GM08714 (cell line): Measurements from ENCODE around the gene NUP153.
"Not testable (repeated sequence)": the region's sequence is repeated elsewhere in the genome, so short reads cannot be mapped to it uniquely, and the experiment has no call there.

Experiments used
- H3K4me3 ChIP-seq: fragments of 200-500 bp; sonication (Bioruptor generic); 2 replicates; pipeline ENCODE4 v1.5.1; 2014; ENCODE audit warnings: mild to moderate bottlenecking, low read length, inconsistent platforms
- ZNF274 ChIP-seq: IDR thresholded peaks from 2 replicates; pipeline ENCODE4 v1.6.1; 2012; ENCODE audit warnings: mild to moderate bottlenecking, low read depth, low read length

Gene NUP153

GRCh38 chr6:17621003-17621402, 85.7 kb downstream of the NUP153 start:
- no peak for TF ChIP-seq ZNF274
- no peak overlapping the region for H3K4me3 ChIP-seq

- TF ChIP-seq ZNF274: no peak
- no peak overlapping the region for H3K4me3 ChIP-seq
These were observed 90.9 kb downstream of the NUP153 start for GRCh38 chr6:17615794-17616193.

DNA sequence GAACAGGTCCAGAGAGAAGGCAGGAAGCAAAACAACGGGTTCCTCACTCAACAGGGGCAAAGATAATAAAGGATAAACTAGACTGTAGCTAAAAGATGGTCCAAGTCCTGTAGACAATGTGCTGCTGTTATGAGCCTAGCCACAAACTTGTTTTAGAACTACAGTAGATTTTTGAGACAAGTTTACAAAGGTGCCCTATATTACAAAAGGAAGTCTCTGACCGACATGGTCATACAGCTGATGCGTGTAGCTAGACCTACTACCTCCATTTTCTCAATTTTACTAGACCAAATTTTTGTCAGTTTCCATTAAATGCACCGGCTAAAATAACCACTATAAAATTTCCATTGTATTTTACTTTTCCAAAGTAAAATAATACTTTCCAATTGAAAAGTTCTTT, 94.7 kb downstream of the NUP153 start:
- no peak for TF ChIP-seq ZNF274

GRCh38 chr6:17610835-17611234, 95.9 kb downstream of the NUP153 start:
- no peak overlapping the region for H3K4me3 ChIP-seq
- no peak for TF ChIP-seq ZNF274

More for the DNA sequence above, 94.7 kb downstream of the NUP153 start:
- no peak overlapping the region for H3K4me3 ChIP-seq

DNA sequence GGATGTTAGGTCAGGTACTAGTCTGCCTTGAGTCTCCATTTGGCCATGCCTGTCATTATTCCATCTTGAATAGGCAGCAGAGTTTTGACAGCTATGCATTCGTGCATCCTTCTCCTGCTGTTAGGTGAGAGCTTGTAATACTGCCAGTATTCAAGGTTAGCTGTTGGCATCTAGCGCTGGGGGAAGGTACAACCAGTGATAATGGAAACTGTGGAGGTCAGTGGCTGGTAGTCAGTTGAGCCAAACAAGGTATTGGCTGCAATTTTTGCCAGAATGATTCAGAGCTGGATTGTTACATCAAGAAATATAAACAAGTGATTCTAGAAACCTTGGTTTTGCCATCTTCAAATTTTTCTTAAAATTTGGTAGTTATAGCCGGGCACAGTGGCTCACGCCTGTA, 100.1 kb downstream of the NUP153 start:
- no peak for TF ChIP-seq ZNF274
- no peak overlapping the region for H3K4me3 ChIP-seq

DNA sequence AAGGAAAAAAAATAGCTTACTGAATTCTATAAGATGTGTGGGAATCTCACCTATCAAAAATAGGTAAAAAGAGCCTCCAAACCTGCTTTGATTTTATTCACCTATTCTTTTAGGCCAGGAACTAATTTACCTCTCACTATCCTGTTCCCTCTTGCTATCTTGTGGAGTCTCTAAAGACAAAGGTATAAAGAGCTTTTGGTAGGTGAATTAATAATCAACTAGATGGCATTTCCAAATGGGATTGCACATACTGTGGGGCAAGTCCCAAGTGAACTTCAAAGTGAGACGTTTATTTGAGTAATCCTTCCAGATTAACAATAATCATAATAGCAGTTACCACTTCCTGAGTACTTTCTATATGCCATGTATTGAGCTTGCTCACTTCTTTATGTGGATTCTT, 103.8 kb downstream of the NUP153 start:
- TF ChIP-seq ZNF274: no peak
- H3K4me3 ChIP-seq: no peak overlapping the region

- H3K4me3 ChIP-seq: peak overlapping the region; percentile 71
- TF ChIP-seq ZNF274: no peak
These were observed 105.4 kb downstream of the NUP153 start for GRCh38 chr6:17601386-17601703.

GRCh38 chr6:17600527-17601385, 106.0 kb downstream of the NUP153 start:
- peak overlapping the region; percentile 71 for H3K4me3 ChIP-seq
- TF ChIP-seq ZNF274: no peak

DNA sequence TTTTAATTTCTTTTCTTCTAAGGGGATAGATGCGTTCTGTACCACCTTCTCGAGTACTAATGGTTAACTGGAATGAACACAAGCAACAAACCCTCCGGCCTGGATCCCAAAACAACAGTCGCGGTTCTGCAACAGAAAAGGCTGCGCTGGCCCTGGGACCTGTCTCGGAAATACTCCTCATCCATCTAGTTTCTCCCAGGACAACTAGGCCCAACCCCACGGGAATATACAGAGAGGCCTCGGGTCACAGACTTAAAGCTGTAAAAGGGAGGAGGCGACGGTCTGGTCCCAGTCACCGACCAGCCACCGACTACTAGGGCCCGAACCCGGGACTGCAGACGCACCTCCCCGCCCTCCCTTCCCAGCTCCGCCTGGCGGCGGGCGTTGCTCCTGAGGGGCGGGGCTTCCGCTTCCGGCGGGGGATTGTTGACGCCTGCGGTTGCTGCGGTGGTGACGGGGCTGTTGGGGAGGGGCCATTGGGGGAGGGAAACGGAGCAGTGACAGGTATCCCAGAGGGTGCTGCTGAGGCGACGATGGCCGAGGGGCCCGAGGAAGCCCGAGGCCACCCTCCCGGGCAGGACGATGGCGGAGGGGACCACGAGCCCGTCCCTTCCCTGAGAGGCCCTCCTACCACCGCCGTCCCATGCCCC, 106.7 kb downstream of the NUP153 start, which contains the start of gene FAM8A1:
Gene FAM8A1 (plus strand): TSS at position 426 of the 650 bp plus-strand sequence. CDS start 108 bp downstream, at position 534.
- no peak for TF ChIP-seq ZNF274
- peak within 1 kb of the TSS; percentile 71 for H3K4me3 ChIP-seq

- TF ChIP-seq ZNF274: no peak
These were observed 110.6 kb downstream of the NUP153 start for GRCh38 chr6:17596085-17596484.

DNA sequence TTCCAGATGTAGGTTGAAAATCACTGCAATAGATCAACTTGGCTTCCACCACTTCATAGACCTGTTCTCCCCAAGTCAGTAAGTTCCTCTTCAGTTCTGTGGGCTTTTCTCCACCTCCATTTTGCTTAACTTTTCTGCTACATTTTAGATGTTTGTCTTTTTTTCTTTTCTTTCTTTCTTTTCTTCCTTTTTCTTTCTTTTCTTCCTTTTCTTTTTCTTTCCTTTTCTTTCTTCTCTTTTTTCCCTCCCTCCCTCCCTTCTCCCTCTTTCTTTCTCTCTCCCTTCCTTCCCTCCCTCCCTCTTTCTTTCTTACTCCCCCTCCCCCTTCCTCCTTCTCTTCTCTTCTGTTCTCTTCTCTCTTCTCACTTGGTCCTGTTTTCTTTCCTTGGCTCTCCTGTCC, 113.5 kb downstream of the NUP153 start:
- no peak for TF ChIP-seq ZNF274

More at GRCh38 chr6:17596085-17596484, 110.6 kb downstream of the NUP153 start:
- no peak overlapping the region for H3K4me3 ChIP-seq

GRCh38 chr6:17591287-17591686, 115.4 kb downstream of the NUP153 start:
- no peak overlapping the region for H3K4me3 ChIP-seq
- no peak for TF ChIP-seq ZNF274

More for the DNA sequence above, 113.5 kb downstream of the NUP153 start:
- H3K4me3 ChIP-seq: no peak overlapping the region

DNA sequence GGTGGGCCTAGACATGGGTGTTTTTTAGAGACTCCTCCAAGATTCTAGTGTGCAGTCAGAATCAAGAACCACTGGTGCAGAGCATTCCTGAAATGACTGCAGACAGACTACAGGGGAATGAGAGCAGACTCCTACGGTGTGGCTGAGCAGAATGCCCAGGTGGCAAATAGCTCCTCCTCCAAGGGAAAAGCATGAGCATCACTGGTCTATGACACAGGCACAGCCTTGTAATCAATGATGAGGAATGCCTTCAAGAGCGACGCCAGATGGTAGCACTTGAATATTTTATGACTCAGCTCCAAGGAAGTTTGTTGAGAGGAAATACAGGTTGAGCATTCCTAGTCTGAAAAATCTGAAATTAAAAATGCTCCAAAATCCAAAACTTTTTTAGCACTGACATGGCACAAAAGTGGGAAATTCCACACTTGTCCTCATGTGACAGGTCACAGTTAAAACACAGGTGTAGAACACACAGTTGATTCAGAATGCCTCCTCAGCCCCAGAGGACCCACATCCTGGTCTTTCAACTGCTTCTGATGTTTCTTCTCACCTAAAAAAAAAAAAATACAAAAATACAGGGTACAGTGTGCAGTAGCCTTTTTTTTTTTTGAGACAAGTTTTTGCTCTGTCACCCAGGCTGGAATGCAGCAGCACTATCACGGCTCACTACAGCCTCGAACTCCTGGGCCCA, 117.2 kb downstream of the NUP153 start:
- TF ChIP-seq ZNF274: no peak
- H3K4me3 ChIP-seq: no peak overlapping the region

DNA sequence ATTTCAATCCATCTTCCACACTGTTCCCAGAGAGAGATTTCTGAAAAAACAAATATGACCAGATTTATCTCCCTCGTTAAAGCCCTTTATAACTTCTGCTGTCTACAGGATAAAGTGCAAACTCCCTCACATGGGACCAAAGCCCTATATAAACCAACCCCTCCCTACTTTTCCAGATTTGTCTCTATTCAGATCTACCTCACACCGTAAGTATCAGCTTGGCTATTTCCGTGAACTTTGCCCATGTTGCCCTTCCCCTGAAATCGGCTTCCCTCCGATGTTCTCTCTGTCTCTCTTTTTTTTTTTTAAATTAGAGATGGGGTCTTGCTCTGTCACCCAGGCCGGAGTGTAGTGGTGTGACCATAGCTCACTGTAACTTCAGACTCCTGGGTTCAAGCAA, 118.7 kb downstream of the NUP153 start:
- no peak overlapping the region for H3K4me3 ChIP-seq
- no peak for TF ChIP-seq ZNF274

- H3K4me3 ChIP-seq: not testable (repeated sequence)
These were observed 120.1 kb downstream of the NUP153 start for GRCh38 chr6:17586623-17587022.
